GM12891 (cell line): ENCODE data around the gene RCC2.

Source experiments
- DNase-seq: peaks from one replicate; pipeline ENCODE4 v3.0.0; 2011; ENCODE audit warnings: low spot score; ENCODE audit not compliant: insufficient read length
- FAIRE-seq: peaks from 2 replicates; lab custom pipeline; 2011; peaks lifted over from hg19 to GRCh38; lab: Jason Lieb, UNC
- PAX5 ChIP-seq: IDR thresholded peaks from 2 replicates; pipeline ENCODE4 v1.6.1; 2011; ENCODE audit warnings: low read length, moderate library complexity, mild to moderate bottlenecking; ENCODE audit not compliant: insufficient read depth, severe bottlenecking
- POLR2A ChIP-seq: IDR thresholded peaks from 2 replicates; pipeline ENCODE4 v1.6.1; 2011; ENCODE audit warnings: low read depth, low read length, control low read depth
- POLR2AphosphoS5 ChIP-seq: IDR thresholded peaks from 2 replicates; pipeline ENCODE4 v1.6.1; 2011; ENCODE audit warnings: low read depth, low read length, control low read depth
- POU2F2 ChIP-seq: IDR thresholded peaks from 2 replicates; pipeline ENCODE4 v1.6.1; 2011; ENCODE audit warnings: low read depth, mild to moderate bottlenecking, control low read depth, low read length, moderate library complexity
- SPI1 ChIP-seq: IDR thresholded peaks from 2 replicates; pipeline ENCODE4 v1.6.1; 2011; ENCODE audit warnings: low read depth, low read length, control low read depth
- TAF1 ChIP-seq: IDR thresholded peaks from 2 replicates; pipeline ENCODE4 v1.6.1; 2011; ENCODE audit warnings: low read depth, low read length, control low read depth

Gene RCC2

GRCh38 chr1:17392199-17392740 lies 47.2 kb downstream of the RCC2 start:
- FAIRE-seq (no peak), DNase-seq (no peak)
- no peak for TF ChIP-seq SPI1
- TF ChIP-seq PAX5: no peak
- TF ChIP-seq POLR2A: no peak
- no peak for TF ChIP-seq TAF1
- TF ChIP-seq POU2F2: no peak
- TF ChIP-seq POLR2AphosphoS5: no peak

- no peak for TF ChIP-seq PAX5
- no peak for FAIRE-seq
Measured at GRCh38 chr1:17381161-17381560, 58.3 kb downstream of the RCC2 start.

GRCh38 chr1:17377325-17377953 lies 62.0 kb downstream of the RCC2 start:
- no peak for TF ChIP-seq POLR2AphosphoS5
- TF ChIP-seq POU2F2: no peak
- no peak for TF ChIP-seq PAX5
- TF ChIP-seq POLR2A: no peak
- TF ChIP-seq SPI1: no peak
- TF ChIP-seq TAF1: no peak
- DNase-seq (no peak), FAIRE-seq (no peak)

More at GRCh38 chr1:17381161-17381560, 58.3 kb downstream of the RCC2 start:
- no peak for DNase-seq

- FAIRE-seq (no peak), DNase-seq (no peak)
- TF ChIP-seq POLR2AphosphoS5 (no peak), POU2F2 (no peak), SPI1 (no peak), POLR2A (no peak), TAF1 (no peak), PAX5 (no peak)
Measured at GRCh38 chr1:17375651-17376050, 63.8 kb downstream of the RCC2 start.

GRCh38 chr1:17372955-17373354 lies 66.5 kb downstream of the RCC2 start:
- TF ChIP-seq POLR2AphosphoS5 (no peak), TAF1 (no peak), PAX5 (no peak), POU2F2 (no peak), SPI1 (no peak), POLR2A (no peak)
- DNase-seq: no peak
- no peak for FAIRE-seq

GRCh38 chr1:17371896-17372295 lies 67.6 kb downstream of the RCC2 start, which contains the start of gene PADI6:
PADI6 (plus strand) TSS chr1:17372196; CDS start chr1:17372246, 50 bp downstream.
- TF ChIP-seq POU2F2: no peak
- TF ChIP-seq PAX5: no peak
- TF ChIP-seq POLR2A: no peak
- no peak for TF ChIP-seq POLR2AphosphoS5
- TF ChIP-seq SPI1: no peak
- no peak for TF ChIP-seq TAF1
- DNase-seq (no peak), FAIRE-seq (no peak)

- TF ChIP-seq POLR2AphosphoS5 (no peak), PAX5 (no peak), SPI1 (no peak)
- peak; percentile 70 for FAIRE-seq
- DNase-seq: no peak
Measured at GRCh38 chr1:17370618-17371017, 68.9 kb downstream of the RCC2 start.

GRCh38 chr1:17369466-17369865 lies 70.0 kb downstream of the RCC2 start:
- DNase-seq (no peak), FAIRE-seq (no peak)
- TF ChIP-seq POLR2A (no peak), PAX5 (no peak), SPI1 (no peak), POLR2AphosphoS5 (no peak), POU2F2 (no peak), TAF1 (no peak)

- no peak for FAIRE-seq
- no peak for DNase-seq
- TF ChIP-seq POU2F2 (no peak), POLR2AphosphoS5 (no peak), SPI1 (no peak), PAX5 (no peak), POLR2A (no peak)
Measured at GRCh38 chr1:17365293-17365692, 74.2 kb downstream of the RCC2 start.

GRCh38 chr1:17363771-17364170 lies 75.7 kb downstream of the RCC2 start:
- FAIRE-seq: no peak
- TF ChIP-seq PAX5 (no peak), POLR2A (no peak)
- DNase-seq: no peak

GRCh38 chr1:17363351-17363750 lies 76.1 kb downstream of the RCC2 start:
- no peak for TF ChIP-seq PAX5
- TF ChIP-seq TAF1: no peak
- no peak for TF ChIP-seq SPI1
- no peak for TF ChIP-seq POU2F2
- TF ChIP-seq POLR2AphosphoS5: no peak
- TF ChIP-seq POLR2A: no peak
- DNase-seq (no peak), FAIRE-seq (no peak)
